ENCODE measurements around the gene CLEC6A. TPM values are rescaled to one million over a fixed set of nuclear protein-coding genes. Genes with fewer than 3 reads are reported as not detected.

Gene CLEC6A
- total and polyA plus RNA-seq, 4 donors = 0.20 TPM; not detected in 3

DNA sequence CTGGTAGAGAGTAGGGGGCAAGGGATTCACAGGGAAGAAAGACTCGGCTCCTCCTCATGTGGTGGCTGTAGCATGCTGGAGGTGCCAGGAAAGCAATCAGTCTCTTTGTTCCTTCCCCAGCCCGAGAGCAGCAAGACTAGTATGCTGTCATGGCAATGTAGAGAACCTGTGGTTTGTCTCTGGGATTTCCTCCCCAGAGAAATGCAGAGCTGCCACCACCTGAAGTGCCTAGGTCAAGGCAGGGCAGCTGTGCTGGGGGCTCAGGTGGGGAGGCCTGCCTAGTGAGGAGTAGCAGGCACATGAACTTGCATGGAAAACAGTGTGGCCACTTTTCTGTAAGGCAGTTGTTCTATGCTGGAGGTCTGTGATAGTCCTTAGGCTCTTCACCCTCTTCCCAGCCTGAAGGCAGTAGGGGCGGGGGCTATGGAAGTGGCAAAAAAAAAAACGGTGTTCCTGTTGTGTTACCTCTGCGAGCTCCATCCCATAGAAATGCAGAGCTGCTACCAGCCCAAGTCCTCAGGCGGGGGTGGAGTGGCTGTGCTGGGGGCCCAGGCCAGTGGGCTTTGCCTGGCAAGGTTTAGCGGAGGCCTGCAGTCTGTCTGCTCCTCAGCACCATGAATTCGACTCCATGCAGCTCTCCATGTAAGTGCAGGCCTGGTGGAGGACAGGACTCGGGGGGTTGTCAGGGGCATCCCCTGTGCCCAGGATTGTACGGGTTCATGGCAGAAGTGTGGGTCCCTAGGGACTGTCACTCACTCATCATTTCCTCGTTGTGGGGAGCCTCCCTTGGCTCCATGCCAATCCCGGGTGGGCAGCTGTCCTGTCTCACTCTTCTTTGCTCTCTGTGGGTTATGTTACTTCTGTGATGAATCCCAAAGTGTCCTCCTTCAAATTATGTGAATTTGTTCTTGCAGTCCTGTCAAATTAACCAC is 53.4 kb downstream of the CLEC6A start:
- Histone ChIP-seq H3K27ac (ENCODE audit: low read depth, low read length) (no peak overlapping the region), H3K4me3 (ENCODE audit: low read depth, low read length) (no peak overlapping the region), H3K36me3 (ENCODE audit: control insufficient read depth, insufficient read depth, low read length) (no peaks in the 10 kb centered on the region), H3K9me3 (ENCODE audit: control insufficient read depth, insufficient read depth, low read length) (no peaks in the 10 kb centered on the region), H3K4me1 (ENCODE audit: control insufficient read depth, insufficient read depth, low read length) (no peaks in the 10 kb centered on the region), H3K27me3 (ENCODE audit: control insufficient read depth, insufficient read depth, low read length) (no peaks in the 10 kb centered on the region)
- no peak for DNase-seq (ENCODE audit: low read depth in 4 of 6, low spot score in 6 of 6)
- WGBS (ENCODE audit: insufficient coverage) = 69% methylated on average over 10 of the region's 12 CpGs

DNA sequence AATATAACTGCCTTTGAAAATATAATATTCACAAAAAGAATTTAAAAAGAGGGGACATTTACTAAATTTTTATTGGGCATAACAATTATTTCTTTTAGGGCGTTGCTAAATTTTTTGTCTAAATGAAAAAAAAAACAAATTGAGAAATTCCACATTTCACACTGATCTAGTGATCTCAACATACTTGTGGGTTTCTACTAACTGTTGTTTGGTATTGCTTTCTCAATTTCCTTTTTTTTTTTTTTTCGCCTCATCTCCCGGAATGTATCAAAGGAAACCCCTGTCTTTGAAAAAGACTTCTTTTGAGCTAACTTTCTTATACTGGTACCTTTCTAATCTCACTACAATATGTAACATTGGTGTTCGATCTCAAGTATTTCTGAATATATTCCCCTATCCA is 57.5 kb downstream of the CLEC6A start, which contains the start of gene CLEC4D:
Gene CLEC4D (plus strand): TSS at position 248 of the 400 bp plus-strand sequence. CDS start 230 bp downstream, outside the sequence.
- no peaks in the 10 kb centered on the region for H3K4me1 ChIP-seq (ENCODE audit: control insufficient read depth, insufficient read depth, low read length)
- no peaks in the 10 kb centered on the region for H3K27me3 ChIP-seq (ENCODE audit: control insufficient read depth, insufficient read depth, low read length)
- no peak within 1 kb of the TSS for H3K4me3 ChIP-seq (ENCODE audit: low read depth, low read length)
- DNase-seq (ENCODE audit: low read depth in 4 of 6, low spot score in 6 of 6) = no peak
- no peaks in the 10 kb centered on the region for H3K36me3 ChIP-seq (ENCODE audit: control insufficient read depth, insufficient read depth, low read length)
- no peak within 1 kb of the TSS for H3K27ac ChIP-seq (ENCODE audit: low read depth, low read length)
- no peaks in the 10 kb centered on the region for H3K9me3 ChIP-seq (ENCODE audit: control insufficient read depth, insufficient read depth, low read length)
- no CpG with 5 or more reads among the region's 4 CpGs for WGBS (ENCODE audit: insufficient coverage)

DNA sequence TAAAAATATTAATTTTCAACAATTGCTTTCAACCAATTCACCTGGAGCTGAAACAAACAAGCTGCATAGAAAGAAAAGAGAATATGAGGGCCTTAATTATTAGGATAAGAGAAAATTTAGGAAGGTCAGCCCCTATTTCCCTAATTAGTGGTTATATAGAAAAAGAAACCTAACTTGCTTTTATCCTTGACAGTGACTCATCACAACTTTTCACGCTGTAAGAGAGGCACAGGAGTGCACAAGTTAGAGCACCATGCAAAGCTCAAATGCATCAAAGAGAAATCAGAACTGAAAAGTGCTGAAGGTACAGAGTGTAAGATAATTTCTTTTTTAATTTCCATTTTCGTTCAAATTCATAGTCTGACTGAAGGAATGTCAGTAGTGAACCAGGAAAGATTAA is 62.2 kb downstream of the CLEC6A start:
- H3K27ac ChIP-seq (ENCODE audit: low read depth, low read length) = no peak overlapping the region
- no peak for DNase-seq (ENCODE audit: low read depth in 4 of 6, low spot score in 6 of 6)
- no peak overlapping the region for H3K4me3 ChIP-seq (ENCODE audit: low read depth, low read length)
- no peaks in the 10 kb centered on the region for H3K36me3 ChIP-seq (ENCODE audit: control insufficient read depth, insufficient read depth, low read length)
- no CpG with 5 or more reads among the region's 2 CpGs for WGBS (ENCODE audit: insufficient coverage)
- H3K4me1 ChIP-seq (ENCODE audit: control insufficient read depth, insufficient read depth, low read length) = no peaks in the 10 kb centered on the region
- no peaks in the 10 kb centered on the region for H3K27me3 ChIP-seq (ENCODE audit: control insufficient read depth, insufficient read depth, low read length)
- H3K9me3 ChIP-seq (ENCODE audit: control insufficient read depth, insufficient read depth, low read length) = no peaks in the 10 kb centered on the region

DNA sequence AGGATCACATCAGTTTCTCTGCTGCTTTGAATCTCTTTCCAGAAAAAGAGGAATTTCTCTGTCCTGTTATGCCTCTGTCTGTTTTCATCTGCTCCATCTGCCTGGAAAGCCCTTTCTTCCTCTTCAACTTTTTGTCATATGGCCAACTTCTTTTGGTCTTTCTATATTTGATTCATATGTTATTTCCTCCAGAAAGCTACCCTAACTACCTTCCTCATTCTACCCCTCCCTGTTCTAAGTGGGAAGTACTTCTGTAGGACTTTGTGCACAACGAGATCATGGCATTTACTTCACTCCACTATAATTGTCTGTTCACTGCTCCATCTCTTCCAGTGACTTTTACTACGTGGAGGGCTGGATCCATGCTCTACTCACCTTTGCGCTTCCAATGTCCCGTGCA is 63.4 kb downstream of the CLEC6A start:
- Histone ChIP-seq H3K9me3 (ENCODE audit: control insufficient read depth, insufficient read depth, low read length) (no peaks in the 10 kb centered on the region), H3K4me1 (ENCODE audit: control insufficient read depth, insufficient read depth, low read length) (no peaks in the 10 kb centered on the region), H3K27me3 (ENCODE audit: control insufficient read depth, insufficient read depth, low read length) (no peaks in the 10 kb centered on the region), H3K4me3 (ENCODE audit: low read depth, low read length) (no peak overlapping the region), H3K36me3 (ENCODE audit: control insufficient read depth, insufficient read depth, low read length) (no peaks in the 10 kb centered on the region), H3K27ac (ENCODE audit: low read depth, low read length) (no peak overlapping the region)
- WGBS (ENCODE audit: insufficient coverage) = no CpG with 5 or more reads among the region's 4 CpGs
- DNase-seq (ENCODE audit: low read depth in 4 of 6, low spot score in 6 of 6) = no peak

DNA sequence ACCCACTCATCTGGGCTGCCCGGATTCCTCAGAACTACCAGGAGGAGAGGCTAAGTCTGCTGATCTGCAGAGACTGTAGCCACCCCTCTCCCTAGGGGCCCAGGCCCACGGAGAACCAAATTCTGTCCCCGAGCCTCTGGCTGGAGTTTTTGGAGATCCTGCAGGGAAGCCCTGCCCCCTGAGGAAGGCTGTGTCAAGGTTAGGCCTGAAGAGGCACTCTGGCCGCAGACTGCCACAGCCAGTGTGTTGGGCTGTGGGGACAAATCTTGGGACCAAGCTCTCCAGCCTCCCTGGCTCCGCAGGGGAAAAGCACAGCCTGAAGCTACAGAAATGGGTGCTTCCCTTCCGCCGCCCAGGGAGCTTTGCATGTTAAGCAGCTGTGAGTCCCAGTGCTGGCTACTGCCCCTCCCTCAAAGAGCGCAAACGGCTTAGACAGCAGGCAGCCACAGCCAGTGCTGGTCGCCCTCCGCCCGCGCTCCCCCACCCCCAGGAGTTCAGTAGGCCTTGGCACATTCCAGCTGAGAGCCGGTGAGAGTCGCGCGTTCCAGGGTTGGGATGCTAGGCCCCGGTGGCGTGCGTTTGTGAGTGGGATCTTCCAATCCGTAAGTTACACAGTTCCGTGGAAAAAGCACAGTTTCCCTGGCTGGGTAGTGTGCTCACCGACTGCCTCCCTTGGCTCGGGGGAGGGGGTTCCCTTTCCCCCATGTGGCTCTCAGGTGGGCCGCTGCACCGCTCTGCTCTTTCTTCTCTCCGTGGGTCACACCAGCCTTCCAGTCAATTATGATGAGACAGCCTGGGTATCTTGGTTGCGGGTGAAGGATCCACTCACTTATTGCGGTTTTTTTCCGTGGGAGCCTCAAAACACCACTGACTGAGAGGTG is 71.7 kb downstream of the CLEC6A start:
- Histone ChIP-seq H3K27ac (ENCODE audit: low read depth, low read length) (no peak overlapping the region), H3K9me3 (ENCODE audit: control insufficient read depth, insufficient read depth, low read length) (no peaks in the 10 kb centered on the region), H3K4me3 (ENCODE audit: low read depth, low read length) (no peak overlapping the region), H3K27me3 (ENCODE audit: control insufficient read depth, insufficient read depth, low read length) (no peaks in the 10 kb centered on the region), H3K36me3 (ENCODE audit: control insufficient read depth, insufficient read depth, low read length) (no peaks in the 10 kb centered on the region), H3K4me1 (ENCODE audit: control insufficient read depth, insufficient read depth, low read length) (no peaks in the 10 kb centered on the region)
- DNase-seq (ENCODE audit: low read depth in 4 of 6, low spot score in 6 of 6) = no peak
- 68% methylated on average over 23 of the region's 30 CpGs for WGBS (ENCODE audit: insufficient coverage)

Small RNAs within 50 kb of the gene (small RNA-seq; reads per million reads assigned to genes)
- not detected for gene RNU6-275P (ENCODE audit: low replicate concordance)

Other genes with a start within 250 kb of the CLEC6A start
- gene FAM90A1, start 228.3 kb upstream of the CLEC6A start, total RNA-seq = under 1 TPM in 1 of 2 donors, not detected in 1; 0.22 TPM
- gene FAM90A1, start 228.3 kb upstream of the CLEC6A start, polyA plus RNA-seq (ENCODE audit: insufficient read length in 2 of 2) = 1 to 10 TPM; 5.3 to 8.7 TPM
- 1 to 10 TPM in 1 of 2 donors, under 1 TPM in 1; 0.06 to 2.6 TPM for gene CLEC4D, start 57.5 kb downstream of the CLEC6A start, total RNA-seq
- gene CLEC4D, start 57.5 kb downstream of the CLEC6A start, polyA plus RNA-seq (ENCODE audit: insufficient read length in 2 of 2) = not detected
- gene CLEC4E, start 84.9 kb downstream of the CLEC6A start, total RNA-seq = 1 to 10 TPM in 1 of 2 donors, under 1 TPM in 1; 0.28 to 1.6 TPM
- gene CLEC4E, start 84.9 kb downstream of the CLEC6A start, polyA plus RNA-seq (ENCODE audit: insufficient read length in 2 of 2) = not detected
- under 1 TPM; 0.10 to 0.11 TPM for gene AICDA, start 156.9 kb downstream of the CLEC6A start, total RNA-seq
- under 1 TPM; 0.13 to 0.23 TPM for gene AICDA, start 156.9 kb downstream of the CLEC6A start, polyA plus RNA-seq (ENCODE audit: insufficient read length in 2 of 2)
- gene MFAP5, start 206.9 kb downstream of the CLEC6A start, total RNA-seq = 100 to 1,000 TPM in 1 of 2 donors, 10 to 100 TPM in 1; 79.8 to 138 TPM
- 10 to 100 TPM in 1 of 2 donors, 1 to 10 TPM in 1; 1.9 to 40.2 TPM for gene MFAP5, start 206.9 kb downstream of the CLEC6A start, polyA plus RNA-seq (ENCODE audit: insufficient read length in 2 of 2)
- gene RIMKLB, start 242.0 kb downstream of the CLEC6A start, total RNA-seq = 100 to 1,000 TPM; 107 to 125 TPM
- 100 to 1,000 TPM; 167 to 203 TPM for gene RIMKLB, start 242.0 kb downstream of the CLEC6A start, polyA plus RNA-seq (ENCODE audit: insufficient read length in 2 of 2)